BJ (cell line): ENCODE data around the gene CETN1. TPM values are rescaled to one million over a fixed set of nuclear protein-coding genes. Genes with fewer than 3 reads are reported as not detected.

ENCODE experiments used
- CTCF ChIA-PET: fragments of 350-600 bp; formaldehyde crosslinking; extraction: SDS; loops from one replicate; lab custom pipeline; 2021; ENCODE audit warnings: antibody characterized with exemption, inconsistent platforms; lab: Yijun Ruan, JAX
- POLR2A ChIA-PET: fragments of 300-600 bp; sonication (Branson Sonifier 250); formaldehyde crosslinking; extraction: SDS; loops from one replicate; lab custom pipeline; 2021; ENCODE audit warnings: antibody characterized with exemption; lab: Charles Lee
- DNase-seq: peaks from one replicate; pipeline ENCODE4 v3.0.0-alpha.2; 2011; ENCODE audit warnings: low read depth
- H3K27me3 ChIP-seq: 2 replicates; pipeline ENCODE4 v1.6.0; 2011; ENCODE audit warnings: low read length; ENCODE audit not compliant: control insufficient read depth, insufficient read depth
- H3K36me3 ChIP-seq: 2 replicates; pipeline ENCODE4 v1.5.1; 2011; ENCODE audit warnings: low read length; ENCODE audit not compliant: control insufficient read depth, insufficient read depth
- H3K4me3 ChIP-seq: 2 replicates; pipeline ENCODE4 v1.5.1; 2011; ENCODE audit warnings: low read depth, mild to moderate bottlenecking, control low read depth, low read length
- CTCF ChIP-seq: IDR thresholded peaks from 2 replicates; pipeline ENCODE4 v1.5.1; 2011; ENCODE audit warnings: low read depth, mild to moderate bottlenecking, control low read depth, inconsistent platforms, low read length, moderate library complexity; ENCODE audit not compliant: insufficient read depth
- polyA plus RNA-seq: library from polyadenylated mRNA; depleted of rRNA; stranded (reverse); fragments of >200 nt; gene quantifications from 2 replicates; pipeline ENCODE4 v1.2.3, GENCODE V29; 2011

CETN1 gene
- polyA plus RNA-seq, 1 experiment = not detected

GRCh38 chr18:600107-600506, 19.9 kb downstream of the CETN1 start:
- TF ChIP-seq CTCF = no peak
- Histone ChIP-seq H3K27me3 (no peaks in the 10 kb centered on the region; the same call in none of the 2 replicates), H3K36me3 (no peaks in the 10 kb centered on the region), H3K4me3 (no peak overlapping the region)
- ChIA-PET POLR2A (no interaction called here), CTCF (no interaction called here)
- no peak for DNase-seq

- no peak for TF ChIP-seq CTCF
- no peak for DNase-seq
- Histone ChIP-seq H3K36me3 (no peaks in the 10 kb centered on the region), H3K4me3 (no peak overlapping the region), H3K27me3 (no peaks in the 10 kb centered on the region; the same call in 1 of the 2 replicates)
- POLR2A ChIA-PET = no interaction called here
- CTCF ChIA-PET = interaction anchor here (0.9 to 1.8 kb wide), 3 partner anchors 10 to 71 kb away, joined by 3 to 7 read pairs (median 5); no protein-coding TSS in a partner anchor
Observed at GRCh38 chr18:604771-605170, 24.6 kb downstream of the CETN1 start.

GRCh38 chr18:607930-608329, 27.8 kb downstream of the CETN1 start:
- CTCF ChIA-PET = interaction anchor here (1.6 kb wide), 1 partner anchor 8 kb away, joined by 8 read pairs; no protein-coding TSS in a partner anchor
- no peak for TF ChIP-seq CTCF

GRCh38 chr18:610214-610928, 30.2 kb downstream of the CETN1 start:
- POLR2A ChIA-PET = interaction anchor here (0.6 kb wide), 1 partner anchor 202 kb away, joined by 17 read pairs; no protein-coding TSS in a partner anchor
- no peak for TF ChIP-seq CTCF
- Histone ChIP-seq H3K36me3 (no peaks in the 10 kb centered on the region), H3K27me3 (peaks cover 2% of the 10 kb centered on the region; the same call in 1 of the 2 replicates), H3K4me3 (no peak overlapping the region)
- CTCF ChIA-PET = no interaction called here
- no peak for DNase-seq

More at GRCh38 chr18:607930-608329, 27.8 kb downstream of the CETN1 start:
- no peak overlapping the region for H3K4me3 ChIP-seq
- no peak for DNase-seq
- peaks cover 2% of the 10 kb centered on the region; the same call in 1 of the 2 replicates for H3K27me3 ChIP-seq
- POLR2A ChIA-PET = no interaction called here
- H3K36me3 ChIP-seq = no peaks in the 10 kb centered on the region

- TF ChIP-seq CTCF = no peak
- Histone ChIP-seq H3K36me3 (no peaks in the 10 kb centered on the region), H3K4me3 (no peak overlapping the region), H3K27me3 (peaks cover 2% of the 10 kb centered on the region; the same call in 1 of the 2 replicates)
- POLR2A ChIA-PET = no interaction called here
- CTCF ChIA-PET = interaction anchor here (0.5 to 1.7 kb wide), 4 partner anchors 188 to 332 kb away, joined by 3 read pairs; no protein-coding TSS in a partner anchor
- DNase-seq = no peak
Observed at GRCh38 chr18:612156-612555, 32.0 kb downstream of the CETN1 start.
